H9 (cell line): ENCODE results near the gene CFAP46. TPM values are rescaled to one million over a fixed set of nuclear protein-coding genes. Genes with fewer than 3 reads are reported as not detected.

Experiments
- DNase-seq: peaks from one replicate; pipeline ENCODE4 v3.0.0-alpha.2; 2017
- H2AFZ ChIP-seq: one replicate; pipeline ENCODE4 v1.6.1; 2013; ENCODE audit warnings: mild to moderate bottlenecking, low read length, control low read depth, moderate library complexity
- H2AK5ac ChIP-seq: 2 replicates; pipeline ENCODE4 v1.6.1; 2013; ENCODE audit warnings: low read length, control low read depth, mixed read lengths; ENCODE audit not compliant: insufficient read length
- H2BK120ac ChIP-seq: one replicate; pipeline ENCODE4 v1.6.1; 2013; ENCODE audit warnings: low read depth, mild to moderate bottlenecking, low read length, control low read depth, inconsistent platforms; ENCODE audit not compliant: poor library complexity, severe bottlenecking
- H2BK12ac ChIP-seq: 2 replicates; pipeline ENCODE4 v1.6.1; 2013; ENCODE audit warnings: low read length, control low read depth, mixed read lengths, low read depth; ENCODE audit not compliant: insufficient read length
- H2BK15ac ChIP-seq: 2 replicates; pipeline ENCODE4 v1.6.1; 2013; ENCODE audit warnings: low read depth, low read length, control low read depth
- H2BK20ac ChIP-seq: one replicate; pipeline ENCODE4 v1.6.1; 2013; ENCODE audit warnings: low read depth, mild to moderate bottlenecking, low read length, control low read depth, inconsistent platforms; ENCODE audit not compliant: poor library complexity, severe bottlenecking
- H2BK5ac ChIP-seq: 2 replicates; pipeline ENCODE4 v1.6.1; 2013; ENCODE audit warnings: low read length, control low read depth, mixed read lengths; ENCODE audit not compliant: insufficient read length
- H3K14ac ChIP-seq: 2 replicates; pipeline ENCODE4 v1.6.1; 2013; ENCODE audit warnings: low read length, control low read depth; ENCODE audit not compliant: insufficient read depth
- H3K18ac ChIP-seq: 2 replicates; pipeline ENCODE4 v1.6.1; 2013; ENCODE audit warnings: low read depth, mild to moderate bottlenecking, mixed read lengths, low read length, control low read depth; ENCODE audit not compliant: insufficient read length
- H3K23ac ChIP-seq: 2 replicates; pipeline ENCODE4 v1.6.1; 2013; ENCODE audit warnings: low read length, control low read depth, mixed read lengths, low read depth; ENCODE audit not compliant: insufficient read length
- H3K23me2 ChIP-seq: 2 replicates; pipeline ENCODE4 v1.6.1; 2013; ENCODE audit warnings: low read depth, mild to moderate bottlenecking, mixed read lengths, low read length, control low read depth; ENCODE audit not compliant: insufficient read length, poor library complexity, severe bottlenecking
- H3K27ac ChIP-seq: 2 replicates; pipeline ENCODE4 v1.5.1; 2013; ENCODE audit warnings: low read length, control low read depth, mixed read lengths, low read depth; ENCODE audit not compliant: insufficient read length
- H3K27me3 ChIP-seq: 2 replicates; pipeline ENCODE4 v1.6.1; 2013; ENCODE audit warnings: low read length, control low read depth, inconsistent platforms; ENCODE audit not compliant: insufficient read depth
- H3K4ac ChIP-seq: 2 replicates; pipeline ENCODE4 v1.6.1; 2013; ENCODE audit warnings: low read depth, mild to moderate bottlenecking, control low read depth, inconsistent platforms, low read length, moderate library complexity
- H3K4me1 ChIP-seq: 2 replicates; pipeline ENCODE4 v1.6.1; 2013; ENCODE audit warnings: low read length, control low read depth, inconsistent platforms; ENCODE audit not compliant: insufficient read depth
- H3K4me2 ChIP-seq: 2 replicates; pipeline ENCODE4 v1.6.1; 2013; ENCODE audit warnings: low read length, control low read depth, mixed read lengths; ENCODE audit not compliant: insufficient read length, insufficient read depth
- H3K56ac ChIP-seq: 2 replicates; pipeline ENCODE4 v1.6.1; 2013; ENCODE audit warnings: low read depth, mild to moderate bottlenecking, mixed read lengths, low read length, control low read depth; ENCODE audit not compliant: insufficient read length
- H3K79me1 ChIP-seq: 2 replicates; pipeline ENCODE4 v1.6.1; 2013; ENCODE audit warnings: low read depth, mild to moderate bottlenecking, moderate library complexity, low read length, control low read depth, inconsistent platforms; ENCODE audit not compliant: insufficient read depth, poor library complexity, severe bottlenecking
- H3K79me2 ChIP-seq: 2 replicates; pipeline ENCODE4 v1.6.1; 2013; ENCODE audit warnings: low read length, control low read depth, inconsistent platforms; ENCODE audit not compliant: insufficient read depth
- H3K9ac ChIP-seq: 2 replicates; pipeline ENCODE4 v1.6.1; 2013; ENCODE audit warnings: low read length, control low read depth, mixed read lengths; ENCODE audit not compliant: insufficient read length; ENCODE audit errors: extremely low read depth
- H3K9me3 ChIP-seq: one replicate; pipeline ENCODE4 v1.6.1; 2013; ENCODE audit warnings: low read depth, low read length, inconsistent platforms; ENCODE audit not compliant: control insufficient read depth
- H3T11ph ChIP-seq: one replicate; pipeline ENCODE4 v1.6.1; 2013; ENCODE audit warnings: mild to moderate bottlenecking, low read length, control low read depth, inconsistent platforms
- H4K20me1 ChIP-seq: one replicate; pipeline ENCODE4 v1.6.1; 2013; ENCODE audit not compliant: control insufficient read depth, insufficient read length, insufficient read depth
- H4K5ac ChIP-seq: 2 replicates; pipeline ENCODE4 v1.6.1; 2013; ENCODE audit warnings: low read depth, mild to moderate bottlenecking, mixed read lengths, low read length, control low read depth; ENCODE audit not compliant: insufficient read length
- H4K8ac ChIP-seq: replicated peaks from 2 replicates; pipeline ENCODE4 v1.6.1; 2013; ENCODE audit warnings: low read length, control low read depth, mixed read lengths, low read depth; ENCODE audit not compliant: insufficient read length
- H4K91ac ChIP-seq: 2 replicates; pipeline ENCODE4 v1.6.1; 2013; ENCODE audit warnings: low read depth, mild to moderate bottlenecking, moderate library complexity, mixed read lengths, low read length, control low read depth; ENCODE audit not compliant: insufficient read length
- H3K27ac Mint-ChIP-seq, 3 experiments: 2 replicates in 2 of 3; 3 replicates in 1 of 3; pipeline ENCODE4 v1.8.0; 2020 to 2021; ENCODE audit warnings: mixed read lengths in 3 of 3, mild to moderate bottlenecking in 1 of 3, moderate library complexity in 1 of 3
- H3K27me3 Mint-ChIP-seq: 2 replicates; pipeline ENCODE4 v1.8.0; 2021; ENCODE audit warnings: low read depth, mild to moderate bottlenecking, moderate library complexity, mixed read lengths
- H3K36me3 Mint-ChIP-seq, 3 experiments: 2 replicates in 2 of 3; 3 replicates in 1 of 3; pipeline ENCODE4 v1.8.0; 2020 to 2021; ENCODE audit warnings: low read depth in 3 of 3, mixed read lengths in 3 of 3; ENCODE audit not compliant: insufficient read depth in 1 of 3
- H3K4me1 Mint-ChIP-seq, 2 experiments: 2 replicates each; pipeline ENCODE4 v1.8.0; 2020; ENCODE audit warnings: mixed read lengths in 2 of 2
- H3K4me3 Mint-ChIP-seq, 2 experiments: 2 replicates in 1 of 2; 3 replicates in 1 of 2; pipeline ENCODE4 v1.8.0; 2020 to 2021; ENCODE audit warnings: mild to moderate bottlenecking in 2 of 2, mixed read lengths in 2 of 2, moderate library complexity in 1 of 2
- H3K9me3 Mint-ChIP-seq, 2 experiments: 2 replicates in 1 of 2; 3 replicates in 1 of 2; pipeline ENCODE4 v1.8.0; 2020; ENCODE audit warnings: mild to moderate bottlenecking in 2 of 2, mixed read lengths in 2 of 2, moderate library complexity in 1 of 2
- WGBS: extraction: QIAGEN DNeasy Blood & Tissue Kit; methylation state at CpG from one replicate; pipeline ENCODE4 v1.1.7; 2013; ENCODE audit warnings: missing lambda C conversion rate, low lambda C conversion rate, mixed read lengths; ENCODE audit not compliant: insufficient read length; ENCODE audit errors: extremely low coverage; 5-methylcytosine and 5-hydroxymethylcytosine counted together
- total RNA-seq: library from RNA; stranded (reverse); gene quantifications from 2 replicates; pipeline ENCODE4 v1.2.1, GENCODE V29; 2021
- TF ChIP-seq, protein P1 (sequence below): fragments of 200-600 bp; sonication (generic); conservative IDR thresholded peaks from 3 replicates; pipeline ENCODE4 v1.8.0; 2021; ENCODE audit warnings: antibody characterized with exemption, mild to moderate bottlenecking

CFAP46 gene
- total RNA-seq, 1 experiment from 2014 or later: 3.1 TPM

DNA sequence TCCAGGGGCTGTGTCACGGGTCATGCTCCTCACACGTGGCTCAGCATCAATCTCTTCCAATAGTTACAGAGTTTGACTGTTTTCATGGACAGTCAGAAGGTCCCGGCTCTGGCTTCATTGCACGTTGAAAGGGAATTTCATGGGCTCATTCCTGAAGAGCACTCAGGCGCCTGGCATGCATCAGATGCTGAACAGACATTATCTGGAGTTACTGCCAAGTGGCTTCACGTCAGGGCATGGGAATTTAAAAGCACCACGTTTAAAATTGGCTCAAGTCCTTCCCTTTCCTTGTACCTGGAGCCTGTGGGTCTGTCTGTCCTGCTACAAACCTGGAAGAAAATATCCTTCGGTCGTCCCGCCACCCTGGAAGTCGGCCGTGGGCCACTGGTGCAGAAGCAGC lies 50.4 kb downstream of the CFAP46 start:
- no peak overlapping the region for H3K56ac ChIP-seq
- H3K79me2 ChIP-seq: no peaks in the 10 kb centered on the region
- H4K5ac ChIP-seq: no peak overlapping the region
- WGBS: no CpG with 5 or more reads among the region's 12 CpGs
- Mint-ChIP-seq H3K4me1 (peaks cover 41 to 47% of the 10 kb centered on the region in 2 experiments), H3K27me3 (peaks cover 12% of the 10 kb centered on the region), H3K4me3 (peak overlapping the region in 1 of 2 experiments; percentile 20; a peak in 1 of 5 replicates), H3K36me3 (no peaks in the 10 kb centered on the region), H3K27ac (peak overlapping the region in 1 of 3 experiments; percentile 76; a peak in 3 of 7 replicates), H3K9me3 (peaks cover 0 to 2% of the 10 kb centered on the region in 2 experiments; a peak in 4 of 5 replicates)
- H3K4me2 ChIP-seq: no peak overlapping the region
- no peak overlapping the region for H2AFZ ChIP-seq
- no peaks in the 10 kb centered on the region for H3K9me3 ChIP-seq
- H3K27me3 ChIP-seq: no peaks in the 10 kb centered on the region
- no peak overlapping the region for H2BK15ac ChIP-seq
- H3T11ph ChIP-seq: no peak overlapping the region
- H2AK5ac ChIP-seq: no peak overlapping the region
- H2BK20ac ChIP-seq: no peak overlapping the region
- H3K23ac ChIP-seq: no peak overlapping the region
- H3K14ac ChIP-seq: no peak overlapping the region
- H3K4me1 ChIP-seq: peaks cover 14% of the 10 kb centered on the region; the same call in 1 of the 2 replicates
- no peak overlapping the region for H2BK12ac ChIP-seq
- TF ChIP-seq, protein P1, sequence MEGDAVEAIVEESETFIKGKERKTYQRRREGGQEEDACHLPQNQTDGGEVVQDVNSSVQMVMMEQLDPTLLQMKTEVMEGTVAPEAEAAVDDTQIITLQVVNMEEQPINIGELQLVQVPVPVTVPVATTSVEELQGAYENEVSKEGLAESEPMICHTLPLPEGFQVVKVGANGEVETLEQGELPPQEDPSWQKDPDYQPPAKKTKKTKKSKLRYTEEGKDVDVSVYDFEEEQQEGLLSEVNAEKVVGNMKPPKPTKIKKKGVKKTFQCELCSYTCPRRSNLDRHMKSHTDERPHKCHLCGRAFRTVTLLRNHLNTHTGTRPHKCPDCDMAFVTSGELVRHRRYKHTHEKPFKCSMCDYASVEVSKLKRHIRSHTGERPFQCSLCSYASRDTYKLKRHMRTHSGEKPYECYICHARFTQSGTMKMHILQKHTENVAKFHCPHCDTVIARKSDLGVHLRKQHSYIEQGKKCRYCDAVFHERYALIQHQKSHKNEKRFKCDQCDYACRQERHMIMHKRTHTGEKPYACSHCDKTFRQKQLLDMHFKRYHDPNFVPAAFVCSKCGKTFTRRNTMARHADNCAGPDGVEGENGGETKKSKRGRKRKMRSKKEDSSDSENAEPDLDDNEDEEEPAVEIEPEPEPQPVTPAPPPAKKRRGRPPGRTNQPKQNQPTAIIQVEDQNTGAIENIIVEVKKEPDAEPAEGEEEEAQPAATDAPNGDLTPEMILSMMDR: no peak
- H4K20me1 ChIP-seq: no peaks in the 10 kb centered on the region
- no peak overlapping the region for H3K9ac ChIP-seq
- no peak overlapping the region for H2BK120ac ChIP-seq
- no peak overlapping the region for H2BK5ac ChIP-seq
- peaks cover 3% of the 10 kb centered on the region for H3K23me2 ChIP-seq
- H3K18ac ChIP-seq: no peak overlapping the region
- no peak overlapping the region for H3K27ac ChIP-seq
- H3K4ac ChIP-seq: no peak overlapping the region
- no peaks in the 10 kb centered on the region for H3K79me1 ChIP-seq
- DNase-seq: no peak
- H4K91ac ChIP-seq: no peak overlapping the region
- H4K8ac ChIP-seq: no peak overlapping the region
